Bronchial epithelial cell (primary cell): ENCODE data around the gene SOHLH1. TPM values are rescaled to one million over a fixed set of nuclear protein-coding genes. Genes with fewer than 3 reads are reported as not detected.

Experiments
- DNase-seq: peaks from one replicate; pipeline ENCODE4 v3.0.0-alpha.2; 2010; ENCODE audit warnings: low read depth
- FAIRE-seq: peaks from 2 replicates; lab custom pipeline; 2011; peaks lifted over from hg19 to GRCh38; lab: Jason Lieb, UNC
- H3K27me3 ChIP-seq: 2 replicates; pipeline ENCODE4 v1.5.1; 2011; ENCODE audit warnings: low read length; ENCODE audit not compliant: control insufficient read depth, insufficient read depth
- H3K36me3 ChIP-seq: 2 replicates; pipeline ENCODE4 v1.5.1; 2011; ENCODE audit warnings: low read length; ENCODE audit not compliant: control insufficient read depth, insufficient read depth
- H3K4me3 ChIP-seq: 2 replicates; pipeline ENCODE4 v1.5.1; 2011; ENCODE audit warnings: mild to moderate bottlenecking, low read depth, low read length, control low read depth
- total RNA-seq: library from RNA; depleted of rRNA; stranded (reverse); fragments of >200 nt; gene quantifications from 2 replicates; pipeline ENCODE4 v1.2.1, GENCODE V29; 2014
- TF ChIP-seq, protein P1 (sequence below): IDR thresholded peaks from 2 replicates; pipeline ENCODE4 v1.5.1; 2011; ENCODE audit warnings: mild to moderate bottlenecking, moderate library complexity, low read length, control low read depth, inconsistent platforms; ENCODE audit not compliant: insufficient read depth, severe bottlenecking

The SOHLH1 gene
- total RNA-seq, 1 donor from 2014 or later, result not detected

DNA sequence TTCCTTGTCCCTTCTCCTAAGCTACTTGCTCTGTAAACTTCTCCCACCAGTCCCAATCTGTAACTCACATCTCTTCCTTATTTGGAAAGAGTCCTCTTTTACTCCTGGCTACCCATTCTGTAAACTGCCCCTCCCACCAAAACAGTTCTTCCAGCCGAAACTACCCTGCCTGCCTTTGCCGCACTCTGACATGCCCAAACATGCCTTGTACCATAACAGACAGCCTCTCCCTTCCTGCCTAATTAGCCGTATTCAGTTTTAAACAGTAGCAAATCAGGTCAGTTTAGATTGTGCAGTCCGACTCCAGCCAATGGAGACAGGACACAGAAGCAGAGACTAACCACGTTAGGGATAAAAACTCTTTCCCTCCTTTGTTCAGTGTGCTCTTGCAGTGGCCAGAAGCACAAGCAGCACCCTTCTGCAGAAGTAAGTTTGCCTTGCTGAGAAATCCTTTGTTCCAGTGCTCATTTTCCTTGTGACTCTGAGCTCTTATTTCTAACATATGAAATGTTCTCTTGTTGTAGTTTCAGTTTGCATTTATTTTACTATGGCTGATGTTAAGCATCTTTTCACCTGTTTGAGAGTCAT, 54.6 kb downstream of the SOHLH1 start:
- TF ChIP-seq, protein P1, sequence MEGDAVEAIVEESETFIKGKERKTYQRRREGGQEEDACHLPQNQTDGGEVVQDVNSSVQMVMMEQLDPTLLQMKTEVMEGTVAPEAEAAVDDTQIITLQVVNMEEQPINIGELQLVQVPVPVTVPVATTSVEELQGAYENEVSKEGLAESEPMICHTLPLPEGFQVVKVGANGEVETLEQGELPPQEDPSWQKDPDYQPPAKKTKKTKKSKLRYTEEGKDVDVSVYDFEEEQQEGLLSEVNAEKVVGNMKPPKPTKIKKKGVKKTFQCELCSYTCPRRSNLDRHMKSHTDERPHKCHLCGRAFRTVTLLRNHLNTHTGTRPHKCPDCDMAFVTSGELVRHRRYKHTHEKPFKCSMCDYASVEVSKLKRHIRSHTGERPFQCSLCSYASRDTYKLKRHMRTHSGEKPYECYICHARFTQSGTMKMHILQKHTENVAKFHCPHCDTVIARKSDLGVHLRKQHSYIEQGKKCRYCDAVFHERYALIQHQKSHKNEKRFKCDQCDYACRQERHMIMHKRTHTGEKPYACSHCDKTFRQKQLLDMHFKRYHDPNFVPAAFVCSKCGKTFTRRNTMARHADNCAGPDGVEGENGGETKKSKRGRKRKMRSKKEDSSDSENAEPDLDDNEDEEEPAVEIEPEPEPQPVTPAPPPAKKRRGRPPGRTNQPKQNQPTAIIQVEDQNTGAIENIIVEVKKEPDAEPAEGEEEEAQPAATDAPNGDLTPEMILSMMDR, result no peak
- DNase-seq (no peak), FAIRE-seq (no peak)
- Histone ChIP-seq H3K4me3 (no peak overlapping the region), H3K27me3 (no peaks in the 10 kb centered on the region), H3K36me3 (no peaks in the 10 kb centered on the region)

Other genes with a start within 250 kb of the SOHLH1 start
- gene PPP1R26, start 219.7 kb downstream of the SOHLH1 start, total RNA-seq, result 25.9 and 27.9 TPM in 2 replicates
- 15.5 and 17.8 TPM in 2 replicates for gene MRPS2, start 198.8 kb downstream of the SOHLH1 start, total RNA-seq
- not detected in 2 replicates for gene LCN1, start 178.0 kb downstream of the SOHLH1 start, total RNA-seq
- not detected in 2 replicates for gene OBP2A, start 153.4 kb downstream of the SOHLH1 start, total RNA-seq
- not detected in 2 replicates for gene PAEP, start 137.7 kb downstream of the SOHLH1 start, total RNA-seq
- gene GLT6D1, start 59.9 kb downstream of the SOHLH1 start, total RNA-seq, result not detected in 2 replicates
- not detected in 2 replicates for gene LCN9, start 36.2 kb downstream of the SOHLH1 start, total RNA-seq
- gene KCNT1, start 2.7 kb upstream of the SOHLH1 start, total RNA-seq, result not detected in 2 replicates
- gene CAMSAP1, start 208.1 kb upstream of the SOHLH1 start, total RNA-seq, result 23.2 and 26.2 TPM in 2 replicates